ENCODE data around the gene PRRC2B. TPM values are rescaled to one million over a fixed set of nuclear protein-coding genes. Genes with fewer than 3 reads are reported as not detected.

PRRC2B gene
- total RNA-seq, 2 donors from 2014 or later = 94.7 to 197 TPM

GRCh38 chr9:131500939-131501541, 107.2 kb downstream of the PRRC2B start:
- no peak overlapping the region for H3K27ac ChIP-seq
- peaks cover 15 to 16% of the 10 kb centered on the region in 2 donors for H3K36me3 ChIP-seq
- intact Hi-C loops (cut with DNase I) = no loop called here
- no peaks in the 10 kb centered on the region for H3K9me3 ChIP-seq
- 57% methylated on average over 5 of the region's 5 CpGs for WGBS
- no peaks in the 10 kb centered on the region for H3K4me1 ChIP-seq (replicated peaks)
- H3K4me3 ChIP-seq = no peak overlapping the region
- H3K27me3 ChIP-seq (replicated peaks; ENCODE audit: insufficient read depth) = no peaks in the 10 kb centered on the region
- TF ChIP-seq POLR2AphosphoS5 (IDR thresholded peaks at IDR 0.05) = no peak
- TF ChIP-seq CTCF (IDR thresholded peaks at IDR 0.05) = no peak
- TF ChIP-seq POLR2A (IDR thresholded peaks at IDR 0.05) = no peak
- no peak for DNase-seq (ENCODE audit: low spot score)

- WGBS = 0% methylated on average over 43 of the region's 83 CpGs
- Histone ChIP-seq H3K36me3 (peaks cover 0 to 5% of the 10 kb centered on the region in 2 donors), H3K4me1 (replicated peaks) (no peaks in the 10 kb centered on the region), H3K4me3 (peak within 1 kb of the TSS; percentile 66 to 83), H3K9me3 (no peaks in the 10 kb centered on the region), H3K27me3 (replicated peaks; ENCODE audit: insufficient read depth) (no peaks in the 10 kb centered on the region), H3K27ac (peak within 1 kb of the TSS; percentile 76 to 77)
- intact Hi-C loops (cut with DNase I) = no loop called here
- TF ChIP-seq POLR2AphosphoS5 (IDR thresholded peaks at IDR 0.05) (peak; percentile 92), POLR2A (IDR thresholded peaks at IDR 0.05) (peak; percentile 66), CTCF (IDR thresholded peaks at IDR 0.05) (peak in 1 of 4 experiments; percentile 8)
- peak; percentile 83 for DNase-seq (ENCODE audit: low spot score)
Measured at GRCh38 chr9:131502781-131503625, 109.1 kb downstream of the PRRC2B start, which contains the start of gene POMT1. Gene POMT1 (plus strand): TSS chr9:131502918. CDS start chr9:131504219, 1,301 bp downstream.

- Histone ChIP-seq H3K36me3 (no peaks in the 10 kb centered on the region), H3K27me3 (replicated peaks; ENCODE audit: insufficient read depth) (no peaks in the 10 kb centered on the region), H3K4me1 (replicated peaks) (no peaks in the 10 kb centered on the region), H3K27ac (peak overlapping the region; percentile 76 to 77), H3K4me3 (peak overlapping the region; percentile 66 to 83), H3K9me3 (no peaks in the 10 kb centered on the region)
- WGBS = 9% methylated on average over 32 of the region's 32 CpGs
- intact Hi-C loops (cut with DNase I) = no loop called here
- DNase-seq (ENCODE audit: low spot score) = no peak
- TF ChIP-seq CTCF (IDR thresholded peaks at IDR 0.05) = no peak
- no peak for TF ChIP-seq POLR2AphosphoS5 (IDR thresholded peaks at IDR 0.05)
- TF ChIP-seq POLR2A (IDR thresholded peaks at IDR 0.05) = no peak
Measured at GRCh38 chr9:131503626-131504465, 110.0 kb downstream of the PRRC2B start.

GRCh38 chr9:131505012-131505411, 111.1 kb downstream of the PRRC2B start:
- no peak overlapping the region for H3K4me3 ChIP-seq

More at GRCh38 chr9:131505012-131505411, 111.1 kb downstream of the PRRC2B start:
- no peaks in the 10 kb centered on the region for H3K27me3 ChIP-seq (replicated peaks; ENCODE audit: insufficient read depth)
- no peaks in the 10 kb centered on the region for H3K36me3 ChIP-seq
- intact Hi-C loops (cut with DNase I) = no loop called here
- WGBS = 91% methylated on average over 8 of the region's 8 CpGs
- DNase-seq (ENCODE audit: low spot score) = no peak
- no peaks in the 10 kb centered on the region for H3K4me1 ChIP-seq (replicated peaks)
- H3K9me3 ChIP-seq = no peaks in the 10 kb centered on the region
- no peak overlapping the region for H3K27ac ChIP-seq
- TF ChIP-seq POLR2AphosphoS5 (IDR thresholded peaks at IDR 0.05) (no peak), POLR2A (IDR thresholded peaks at IDR 0.05) (no peak), CTCF (IDR thresholded peaks at IDR 0.05) (no peak)

Measured in prostate gland (tissue), 2 donors.